Osteocyte (in vitro differentiated cells): ENCODE data around the gene TMEM92. TPM values are rescaled to one million over a fixed set of nuclear protein-coding genes. Genes with fewer than 3 reads are reported as not detected.

Experiments used
- DNase-seq: peaks from one replicate; pipeline ENCODE4 v3.0.0; 2021; ENCODE audit warnings: mixed read lengths; ENCODE audit not compliant: unreplicated experiment; ENCODE audit errors: extremely low spot score
- H3K27ac Mint-ChIP-seq: one replicate; pipeline ENCODE4 v1.8.0; 2021; ENCODE audit warnings: mild to moderate bottlenecking, mixed read lengths; ENCODE audit not compliant: unreplicated experiment
- H3K27me3 Mint-ChIP-seq: one replicate; pipeline ENCODE4 v1.8.0; 2021; ENCODE audit warnings: mixed read lengths; ENCODE audit not compliant: unreplicated experiment
- H3K36me3 Mint-ChIP-seq: one replicate; pipeline ENCODE4 v1.8.0; 2021; ENCODE audit warnings: mixed read lengths; ENCODE audit not compliant: unreplicated experiment
- H3K4me1 Mint-ChIP-seq: one replicate; pipeline ENCODE4 v1.8.0; 2021; ENCODE audit warnings: mixed read lengths; ENCODE audit not compliant: unreplicated experiment
- H3K4me3 Mint-ChIP-seq: one replicate; pipeline ENCODE4 v1.8.0; 2021; ENCODE audit warnings: mild to moderate bottlenecking, moderate library complexity, mixed read lengths; ENCODE audit not compliant: unreplicated experiment
- H3K9me3 Mint-ChIP-seq: one replicate; pipeline ENCODE4 v1.8.0; 2021; ENCODE audit warnings: mixed read lengths; ENCODE audit not compliant: unreplicated experiment
- long read RNA-seq: library from polyadenylated mRNA; unstranded; transcript quantifications from one replicate; pipeline ENCODE4 v2.0.0, GENCODE V29; 2021
- total RNA-seq: library from RNA; stranded (reverse); gene quantifications from 2 replicates; pipeline ENCODE4 v1.2.1, GENCODE V29; 2021
- TF ChIP-seq, protein P1 (sequence below): fragments of 200-600 bp; sonication (generic); IDR thresholded peaks from 2 replicates; pipeline ENCODE4 v1.5.0; 2021; ENCODE audit warnings: antibody characterized with exemption, mild to moderate bottlenecking, moderate library complexity

The TMEM92 gene
- 4.3 and 6.6 TPM in 2 replicates for total RNA-seq
- long read RNA-seq, partial matches to known transcripts: 0 of 3 reads
- long read RNA-seq, other reads (novel, unspliced or antisense): 3 of 3 reads

DNA sequence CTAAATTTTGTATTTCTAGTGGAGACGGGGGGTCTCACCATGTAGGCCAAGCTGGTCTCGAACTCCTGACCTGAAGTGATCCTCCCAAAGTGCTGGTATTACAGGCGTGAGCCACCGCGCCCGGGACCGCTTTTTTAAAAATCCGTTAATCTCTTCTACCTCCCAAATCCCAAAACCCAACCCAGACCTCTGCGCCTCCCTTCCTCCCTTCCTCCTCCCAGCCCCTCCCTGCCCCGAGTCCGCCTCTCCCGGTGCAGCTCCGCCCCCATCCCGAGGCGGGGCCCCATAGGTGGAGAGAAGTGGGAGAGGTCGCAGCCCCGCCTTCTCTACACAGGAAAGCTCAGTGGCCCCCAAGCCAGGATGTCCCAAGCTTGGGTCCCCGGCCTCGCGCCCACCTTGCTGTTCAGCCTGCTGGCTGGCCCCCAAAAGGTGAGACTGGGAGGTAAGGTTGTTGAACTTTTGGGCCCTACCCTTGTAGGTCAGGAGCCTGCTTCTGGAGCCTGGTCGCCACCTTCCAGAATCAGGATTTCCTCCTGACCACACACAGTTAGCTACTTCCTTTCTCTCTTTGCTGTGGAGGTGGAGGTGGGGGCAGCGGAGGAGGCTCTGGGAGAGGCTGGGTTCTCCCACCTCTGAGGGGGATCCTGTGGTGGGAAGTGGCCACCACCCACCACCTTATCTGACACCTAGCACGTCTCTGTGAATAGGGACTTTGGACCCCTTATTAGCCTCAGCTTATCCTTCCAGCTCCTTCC is at the start of gene TMEM92:
Gene TMEM92 (plus strand): TSS at position 325 of the 755 bp plus-strand sequence. CDS start 36 bp downstream, at position 361.
- H3K27me3 Mint-ChIP-seq: no peaks in the 10 kb centered on the region
- H3K4me3 Mint-ChIP-seq: peak within 1 kb of the TSS; percentile 50
- DNase-seq: no peak
- no peaks in the 10 kb centered on the region for H3K9me3 Mint-ChIP-seq
- H3K36me3 Mint-ChIP-seq: no peaks in the 10 kb centered on the region
- TF ChIP-seq, protein P1, sequence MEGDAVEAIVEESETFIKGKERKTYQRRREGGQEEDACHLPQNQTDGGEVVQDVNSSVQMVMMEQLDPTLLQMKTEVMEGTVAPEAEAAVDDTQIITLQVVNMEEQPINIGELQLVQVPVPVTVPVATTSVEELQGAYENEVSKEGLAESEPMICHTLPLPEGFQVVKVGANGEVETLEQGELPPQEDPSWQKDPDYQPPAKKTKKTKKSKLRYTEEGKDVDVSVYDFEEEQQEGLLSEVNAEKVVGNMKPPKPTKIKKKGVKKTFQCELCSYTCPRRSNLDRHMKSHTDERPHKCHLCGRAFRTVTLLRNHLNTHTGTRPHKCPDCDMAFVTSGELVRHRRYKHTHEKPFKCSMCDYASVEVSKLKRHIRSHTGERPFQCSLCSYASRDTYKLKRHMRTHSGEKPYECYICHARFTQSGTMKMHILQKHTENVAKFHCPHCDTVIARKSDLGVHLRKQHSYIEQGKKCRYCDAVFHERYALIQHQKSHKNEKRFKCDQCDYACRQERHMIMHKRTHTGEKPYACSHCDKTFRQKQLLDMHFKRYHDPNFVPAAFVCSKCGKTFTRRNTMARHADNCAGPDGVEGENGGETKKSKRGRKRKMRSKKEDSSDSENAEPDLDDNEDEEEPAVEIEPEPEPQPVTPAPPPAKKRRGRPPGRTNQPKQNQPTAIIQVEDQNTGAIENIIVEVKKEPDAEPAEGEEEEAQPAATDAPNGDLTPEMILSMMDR: no peak
- peak within 1 kb of the TSS; percentile 78 for H3K27ac Mint-ChIP-seq
- H3K4me1 Mint-ChIP-seq: peaks cover 75% of the 10 kb centered on the region

DNA sequence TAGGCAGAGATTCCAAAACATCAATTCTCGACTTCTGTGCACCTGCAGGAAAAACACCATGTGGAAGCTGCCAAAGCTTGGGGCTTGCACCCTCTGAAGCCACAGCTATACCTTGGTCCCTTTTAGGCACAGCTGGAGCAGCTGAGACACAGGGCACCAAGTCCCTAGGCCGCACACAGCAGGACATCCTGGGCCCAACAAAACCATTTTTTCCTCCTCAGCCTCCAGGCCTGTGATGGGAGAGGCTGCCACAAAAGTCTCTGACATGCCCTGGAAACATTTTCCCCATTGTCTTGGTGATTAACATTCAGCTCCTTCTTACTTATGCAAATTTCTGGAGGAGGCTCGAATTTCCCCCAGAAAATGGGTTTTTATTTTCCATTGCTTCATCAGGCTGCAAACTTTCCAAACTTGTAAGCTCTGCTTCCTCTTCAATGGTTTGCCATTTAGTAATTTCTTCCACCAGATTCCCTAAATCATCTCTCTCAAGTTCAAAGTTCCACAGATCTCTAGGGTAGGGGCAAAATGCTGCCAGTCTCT is 48.5 kb upstream of the TMEM92 start:
- TF ChIP-seq, protein P1: no peak
- no peak for DNase-seq
- Mint-ChIP-seq H3K27me3 (no peaks in the 10 kb centered on the region), H3K4me3 (no peak overlapping the region), H3K9me3 (no peaks in the 10 kb centered on the region), H3K36me3 (no peaks in the 10 kb centered on the region), H3K4me1 (peaks cover 31% of the 10 kb centered on the region), H3K27ac (no peak overlapping the region)

DNA sequence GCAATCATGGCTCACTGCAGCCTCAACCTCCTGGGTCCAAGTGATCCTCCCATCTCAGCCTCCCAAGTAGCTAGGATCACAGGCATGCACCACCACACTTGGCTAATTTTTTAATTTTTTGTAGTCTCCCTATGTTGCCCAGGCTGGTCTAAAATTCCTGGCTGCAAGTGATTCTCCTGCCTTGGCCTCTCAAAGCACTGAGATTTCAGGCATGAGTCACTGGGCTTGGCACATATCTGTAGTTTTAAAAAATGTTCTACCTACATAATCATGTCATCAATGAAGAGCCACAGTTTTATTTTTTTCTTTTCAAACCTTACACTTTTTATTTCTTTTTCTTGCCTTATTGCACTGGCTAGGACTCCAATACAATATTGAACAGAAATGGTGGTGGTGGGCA is 39.7 kb upstream of the TMEM92 start:
- no peak for DNase-seq
- Mint-ChIP-seq H3K9me3 (peaks cover 9% of the 10 kb centered on the region), H3K27ac (no peak overlapping the region), H3K36me3 (no peaks in the 10 kb centered on the region), H3K27me3 (no peaks in the 10 kb centered on the region), H3K4me1 (peaks cover 33% of the 10 kb centered on the region), H3K4me3 (no peak overlapping the region)
- TF ChIP-seq, protein P1: no peak

DNA sequence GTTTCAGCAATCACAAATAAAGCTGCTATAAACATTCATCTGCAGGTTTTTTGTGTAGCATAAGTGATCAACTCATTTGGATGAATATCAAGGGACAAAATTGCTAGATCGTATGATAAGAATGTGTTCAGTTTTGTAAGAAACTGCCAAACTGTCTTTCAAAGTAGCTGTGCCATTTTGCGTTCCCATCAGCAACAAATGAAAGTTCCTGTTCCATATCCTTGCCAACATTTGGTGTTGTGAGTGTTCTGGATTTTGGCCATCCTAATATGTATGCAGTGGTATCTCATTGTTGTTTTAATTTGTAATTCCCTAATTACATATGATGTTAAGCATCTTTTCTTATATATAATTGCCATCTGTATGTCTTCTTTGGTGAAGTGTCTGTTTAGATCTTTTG is 36.4 kb upstream of the TMEM92 start:
- TF ChIP-seq, protein P1: no peak
- Mint-ChIP-seq H3K4me1 (peaks cover 40% of the 10 kb centered on the region), H3K36me3 (peaks cover 3% of the 10 kb centered on the region), H3K9me3 (no peaks in the 10 kb centered on the region), H3K4me3 (no peak overlapping the region), H3K27me3 (no peaks in the 10 kb centered on the region), H3K27ac (no peak overlapping the region)
- no peak for DNase-seq

DNA sequence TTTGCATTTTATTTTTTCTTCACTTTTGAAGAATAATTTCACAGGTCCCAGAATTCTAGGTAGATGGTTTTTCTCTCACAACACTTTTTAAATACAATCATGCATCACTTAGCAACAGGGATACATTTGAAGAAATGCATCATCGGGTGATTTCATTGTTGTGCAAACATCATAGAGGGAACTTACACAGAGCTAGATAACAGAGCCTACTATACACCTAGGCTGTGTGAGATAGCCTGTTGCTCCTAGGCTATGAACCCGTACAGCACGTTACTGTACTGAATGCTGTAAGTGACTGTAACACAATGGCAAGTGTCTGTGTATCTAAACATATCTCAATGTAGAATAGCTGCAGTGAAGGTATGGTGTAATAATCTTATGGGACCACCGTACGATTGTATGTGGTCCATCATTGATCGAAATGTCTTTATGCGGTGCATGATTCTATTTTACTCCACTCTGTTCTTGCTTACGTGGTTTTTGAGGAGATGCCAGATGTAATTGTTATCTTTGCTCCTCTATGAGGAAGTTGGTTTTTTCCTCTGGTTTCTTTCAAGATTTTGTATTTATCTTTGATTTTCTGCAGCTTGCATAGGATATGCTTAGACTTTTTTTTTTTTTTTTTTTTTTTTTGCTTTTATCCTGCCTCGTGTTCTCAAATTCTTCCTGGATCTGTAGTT is 35.5 kb upstream of the TMEM92 start:
- Mint-ChIP-seq H3K9me3 (no peaks in the 10 kb centered on the region), H3K27ac (no peak overlapping the region), H3K36me3 (peaks cover 3% of the 10 kb centered on the region), H3K27me3 (no peaks in the 10 kb centered on the region), H3K4me1 (peaks cover 40% of the 10 kb centered on the region), H3K4me3 (no peak overlapping the region)
- no peak for DNase-seq
- TF ChIP-seq, protein P1: no peak
